Fibroblast of lung (primary cell): ENCODE data around the gene ATP11A. TPM values are rescaled to one million over a fixed set of nuclear protein-coding genes. Genes with fewer than 3 reads are reported as not detected.

ENCODE experiments used
- DNase-seq, 2 donors: peaks; one replicate each; pipeline versions ENCODE4 v3.0.0 to v3.0.0-alpha.2; 2010; ENCODE audit warnings: low read depth in 2 of 2
- H2AFZ ChIP-seq: 2 replicates; pipeline ENCODE4 v1.5.1; 2012; ENCODE audit warnings: low read length, control low read depth, inconsistent platforms
- H3K27ac ChIP-seq: 2 replicates; pipeline ENCODE4 v1.5.1; 2011; ENCODE audit warnings: low read length, control low read depth; ENCODE audit not compliant: insufficient read depth
- H3K27me3 ChIP-seq: 2 replicates; pipeline ENCODE4 v1.5.1; 2011; ENCODE audit warnings: mild to moderate bottlenecking, low read length; ENCODE audit not compliant: control insufficient read depth, insufficient read depth
- H3K36me3 ChIP-seq: 2 replicates; pipeline ENCODE4 v1.5.1; 2011; ENCODE audit warnings: low read length; ENCODE audit not compliant: control insufficient read depth, insufficient read depth
- H3K4me1 ChIP-seq: 2 replicates; pipeline ENCODE4 v1.5.1; 2011; ENCODE audit warnings: low read length; ENCODE audit not compliant: control insufficient read depth, insufficient read depth; ENCODE audit errors: extremely low read depth
- H3K4me2 ChIP-seq: 2 replicates; pipeline ENCODE4 v1.5.1; 2011; ENCODE audit warnings: low read length, control low read depth; ENCODE audit not compliant: insufficient read depth; ENCODE audit errors: extremely low read depth
- H3K4me3 ChIP-seq, 4 experiments: fragments of 200-600 bp in 1 of 4; sonication (generic) in 1 of 4; replicated peaks in 1 of 4; 2 replicates each; pipeline ENCODE4 v1.5.1; 2011 to 2016; ENCODE audit warnings: low read length in 4 of 4, low read depth in 3 of 4, mild to moderate bottlenecking in 3 of 4, control low read depth in 2 of 4, inconsistent platforms in 1 of 4, mixed read lengths in 1 of 4; ENCODE audit not compliant: insufficient read depth in 1 of 4; ENCODE audit errors: control extremely low read depth in 1 of 4
- H3K79me2 ChIP-seq: 2 replicates; pipeline ENCODE4 v1.5.1; 2012; ENCODE audit warnings: mild to moderate bottlenecking, low read length, inconsistent platforms; ENCODE audit not compliant: control insufficient read depth, insufficient read depth
- H3K9ac ChIP-seq: 2 replicates; pipeline ENCODE4 v1.5.1; 2011; ENCODE audit warnings: mild to moderate bottlenecking, low read length, control low read depth; ENCODE audit not compliant: insufficient read depth
- H3K9me3 ChIP-seq: 2 replicates; pipeline ENCODE4 v1.5.1; 2012; ENCODE audit warnings: low read depth, low read length; ENCODE audit not compliant: control insufficient read depth, insufficient read depth
- H4K20me1 ChIP-seq: 2 replicates; pipeline ENCODE4 v1.5.1; 2011; ENCODE audit warnings: low read length; ENCODE audit not compliant: control insufficient read depth, insufficient read depth; ENCODE audit errors: extremely low read depth
- EZH2 ChIP-seq: IDR thresholded peaks from 2 replicates; pipeline ENCODE4 v1.5.1; 2012; ENCODE audit warnings: low read length, control low read depth, mild to moderate bottlenecking; ENCODE audit errors: missing control alignments
- polyA plus RNA-seq, 2 donors: library from polyadenylated mRNA; depleted of rRNA in 1 of 2; stranded (reverse) in 1 of 2; unstranded in 1 of 2; fragments of >200 nt; gene quantifications; 2 replicates each; pipeline ENCODE4 v1.2.1, GENCODE V29; 2011 to 2012; ENCODE audit warnings: missing spikeins in 1 of 2
- total RNA-seq: library from RNA; depleted of rRNA; stranded (reverse); fragments of >200 nt; gene quantifications from 2 replicates; pipeline ENCODE4 v1.2.1, GENCODE V29; 2014
- TF ChIP-seq, protein P1 (sequence below), 2 donors: IDR thresholded peaks in 1 of 2; conservative IDR thresholded peaks in 1 of 2; 1 replicate in 1 of 2; 2 replicates in 1 of 2; pipeline ENCODE4 v1.5.1; 2011 to 2012; ENCODE audit warnings: low read length in 2 of 2, control low read depth in 1 of 2, inconsistent platforms in 1 of 2, low read depth in 1 of 2, mild to moderate bottlenecking in 1 of 2

The ATP11A gene
- total and polyA plus RNA-seq, 2 donors (not counting 1 experiment from before 2014, with no cell fraction given), result 2.3 to 7.8 TPM

DNA sequence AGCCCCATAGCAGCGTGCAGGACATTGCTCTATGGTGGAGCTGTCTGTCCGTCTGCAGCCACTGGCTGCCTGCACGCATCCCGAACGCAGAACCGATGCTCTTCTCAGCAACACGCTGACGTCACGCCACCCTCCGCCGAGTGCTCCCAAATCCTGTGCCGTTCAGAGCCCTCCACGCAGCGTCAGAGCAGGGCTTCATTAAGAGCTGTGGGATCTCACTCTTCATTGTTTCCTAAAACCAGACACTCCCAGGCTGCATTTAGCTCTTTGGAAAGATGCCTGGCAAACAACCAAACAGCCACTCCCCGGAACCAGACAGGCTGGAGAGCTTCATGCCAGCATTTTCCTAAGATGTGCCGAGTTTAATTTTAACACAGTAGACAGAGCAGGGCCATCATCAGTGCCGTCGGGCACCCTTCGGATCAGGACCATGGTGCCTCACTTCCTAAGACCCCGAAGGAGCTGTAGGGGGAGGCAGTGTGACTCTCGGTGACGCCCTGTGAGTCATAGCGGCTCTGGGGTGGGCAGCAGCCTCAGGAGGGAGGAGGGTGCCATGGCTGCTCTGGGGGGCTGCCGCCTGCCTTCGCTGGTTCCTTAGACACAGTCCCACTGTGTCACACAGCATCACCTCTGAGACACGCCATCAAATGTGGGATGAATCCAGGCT, 147.7 kb downstream of the ATP11A start:
- Histone ChIP-seq H3K4me3 (no peak overlapping the region), H3K79me2 (no peaks in the 10 kb centered on the region), H3K27me3 (no peaks in the 10 kb centered on the region), H2AFZ (no peak overlapping the region), H3K36me3 (peaks cover 2% of the 10 kb centered on the region), H3K9ac (no peak overlapping the region), H3K9me3 (no peaks in the 10 kb centered on the region), H3K4me2 (no peak overlapping the region), H3K4me1 (no peaks in the 10 kb centered on the region), H4K20me1 (no peaks in the 10 kb centered on the region), H3K27ac (no peak overlapping the region)
- no peak for DNase-seq
- TF ChIP-seq, protein P1, sequence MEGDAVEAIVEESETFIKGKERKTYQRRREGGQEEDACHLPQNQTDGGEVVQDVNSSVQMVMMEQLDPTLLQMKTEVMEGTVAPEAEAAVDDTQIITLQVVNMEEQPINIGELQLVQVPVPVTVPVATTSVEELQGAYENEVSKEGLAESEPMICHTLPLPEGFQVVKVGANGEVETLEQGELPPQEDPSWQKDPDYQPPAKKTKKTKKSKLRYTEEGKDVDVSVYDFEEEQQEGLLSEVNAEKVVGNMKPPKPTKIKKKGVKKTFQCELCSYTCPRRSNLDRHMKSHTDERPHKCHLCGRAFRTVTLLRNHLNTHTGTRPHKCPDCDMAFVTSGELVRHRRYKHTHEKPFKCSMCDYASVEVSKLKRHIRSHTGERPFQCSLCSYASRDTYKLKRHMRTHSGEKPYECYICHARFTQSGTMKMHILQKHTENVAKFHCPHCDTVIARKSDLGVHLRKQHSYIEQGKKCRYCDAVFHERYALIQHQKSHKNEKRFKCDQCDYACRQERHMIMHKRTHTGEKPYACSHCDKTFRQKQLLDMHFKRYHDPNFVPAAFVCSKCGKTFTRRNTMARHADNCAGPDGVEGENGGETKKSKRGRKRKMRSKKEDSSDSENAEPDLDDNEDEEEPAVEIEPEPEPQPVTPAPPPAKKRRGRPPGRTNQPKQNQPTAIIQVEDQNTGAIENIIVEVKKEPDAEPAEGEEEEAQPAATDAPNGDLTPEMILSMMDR (conservative IDR thresholded peaks at IDR 0.05 in 1 of 2, IDR thresholded peaks at IDR 0.05 in 1 of 2; ENCODE audit: low read depth in 1 of 2, low read length in 2 of 2), result no peak

DNA sequence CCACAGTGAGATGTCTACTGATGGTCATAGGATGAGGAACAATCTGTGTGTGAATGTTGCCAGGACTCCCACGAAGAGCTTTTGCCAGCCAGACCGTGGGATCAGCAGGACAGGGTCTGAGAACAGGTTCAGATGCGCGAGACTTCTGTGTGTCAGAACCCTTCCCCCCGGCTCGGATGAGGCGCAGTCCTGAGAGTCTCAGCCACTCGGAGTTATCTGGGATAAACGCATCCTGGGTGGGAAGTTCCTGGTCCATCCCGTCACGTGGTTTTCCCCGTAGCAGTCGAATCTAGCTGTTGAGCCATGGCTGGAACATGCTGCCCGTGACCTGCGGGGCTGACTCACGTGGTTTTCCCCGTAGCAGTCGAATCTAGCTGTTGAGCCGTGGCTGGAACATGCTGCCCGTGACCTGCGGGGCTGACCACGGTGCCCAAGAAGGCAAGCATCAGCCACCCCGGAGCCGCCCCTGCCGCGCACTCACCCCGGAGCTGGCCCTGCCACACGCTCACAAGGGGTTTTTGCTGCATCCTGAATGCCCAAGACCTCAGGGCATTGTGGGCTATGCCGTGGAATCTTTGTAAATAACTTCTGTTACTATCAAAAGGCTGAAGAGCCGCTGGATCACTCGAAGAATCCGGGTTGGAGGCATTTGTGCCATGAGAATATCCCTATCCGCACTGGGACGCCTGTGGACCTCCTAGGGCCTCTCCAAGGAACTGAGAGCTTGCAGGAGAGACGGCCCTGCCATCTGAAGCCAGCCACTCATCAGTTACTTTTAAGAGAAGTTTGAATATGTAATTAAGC, 148.4 kb downstream of the ATP11A start:
- no peak overlapping the region for H3K27ac ChIP-seq
- no peak overlapping the region for H3K4me3 ChIP-seq
- DNase-seq, result no peak
- H3K79me2 ChIP-seq, result no peaks in the 10 kb centered on the region
- no peaks in the 10 kb centered on the region for H4K20me1 ChIP-seq
- H3K9me3 ChIP-seq, result no peaks in the 10 kb centered on the region
- no peak overlapping the region for H3K4me2 ChIP-seq
- peaks cover 2% of the 10 kb centered on the region for H3K36me3 ChIP-seq
- TF ChIP-seq, protein P1 (conservative IDR thresholded peaks at IDR 0.05 in 1 of 2, IDR thresholded peaks at IDR 0.05 in 1 of 2; ENCODE audit: low read depth in 1 of 2, low read length in 2 of 2), result no peak
- TF ChIP-seq EZH2, result no peak
- no peaks in the 10 kb centered on the region for H3K4me1 ChIP-seq
- no peak overlapping the region for H3K9ac ChIP-seq
- H2AFZ ChIP-seq, result no peak overlapping the region
- H3K27me3 ChIP-seq, result no peaks in the 10 kb centered on the region

DNA sequence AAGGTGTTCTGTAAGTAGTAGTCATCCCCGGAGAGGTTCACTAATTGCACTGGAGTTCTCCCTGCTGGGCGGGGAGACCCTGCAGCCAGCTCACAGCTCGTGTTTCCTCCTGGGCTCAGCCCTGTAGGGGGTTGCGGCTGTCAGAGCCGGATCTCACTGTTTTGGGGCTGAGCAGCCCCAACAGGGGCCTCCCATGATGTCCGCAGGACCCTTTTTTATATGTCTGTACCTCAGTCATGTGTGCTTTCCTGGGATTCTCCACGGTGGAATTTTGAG, 148.9 kb downstream of the ATP11A start:
- Histone ChIP-seq H3K9me3 (no peaks in the 10 kb centered on the region), H3K36me3 (peaks cover 2% of the 10 kb centered on the region), H3K27ac (no peak overlapping the region), H3K4me2 (no peak overlapping the region), H4K20me1 (no peaks in the 10 kb centered on the region), H3K9ac (no peak overlapping the region), H2AFZ (no peak overlapping the region), H3K4me3 (no peak overlapping the region), H3K4me1 (no peaks in the 10 kb centered on the region), H3K27me3 (no peaks in the 10 kb centered on the region), H3K79me2 (no peaks in the 10 kb centered on the region)
- DNase-seq, result no peak
- TF ChIP-seq, protein P1 (conservative IDR thresholded peaks at IDR 0.05 in 1 of 2, IDR thresholded peaks at IDR 0.05 in 1 of 2; ENCODE audit: low read depth in 1 of 2, low read length in 2 of 2), result no peak
- TF ChIP-seq EZH2, result no peak
